Lung (tissue), 11 donors: ENCODE data around the gene CSHL1. TPM values are rescaled to one million over a fixed set of nuclear protein-coding genes. Genes with fewer than 3 reads are reported as not detected.
A peak's percentile ranks its signal among the peaks of the same experiment; 100 is the strongest.
"Not testable (repeated sequence)": the region's sequence is repeated elsewhere in the genome, so short reads cannot be mapped to it uniquely, and the experiment has no call there.

ENCODE experiments used
- ATAC-seq: fragments of 200-7000 bp; cut with Tn5 transposase; one replicate; pipeline ENCODE4 v1.9.1; 2020; ENCODE audit warnings: moderate number of reproducible peaks; ENCODE audit not compliant: insufficient read depth, low FRiP score
- DNase-seq, 3 donors: peaks; one replicate each; pipeline ENCODE4 v3.0.0-alpha.2; 2013 to 2017
- H3K27ac ChIP-seq, 2 donors: one replicate each; pipeline ENCODE4 v1.5.1; 2013; ENCODE audit warnings: mild to moderate bottlenecking in 2 of 2, moderate library complexity in 2 of 2, control low read depth in 1 of 2, inconsistent platforms in 1 of 2, low read depth in 1 of 2, low read length in 1 of 2
- H3K27me3 ChIP-seq, 3 donors: one replicate each; pipeline ENCODE4 v1.5.1; 2013; ENCODE audit warnings: low read length in 2 of 3; ENCODE audit not compliant: control insufficient read depth in 3 of 3, insufficient read depth in 3 of 3
- H3K36me3 ChIP-seq, 4 donors: one replicate each; pipeline ENCODE4 v1.5.1; 2013; ENCODE audit warnings: low read length in 4 of 4, mild to moderate bottlenecking in 1 of 4, moderate library complexity in 1 of 4; ENCODE audit not compliant: control insufficient read depth in 4 of 4, insufficient read depth in 4 of 4
- H3K4me1 ChIP-seq, 5 donors: one replicate each; pipeline ENCODE4 v1.5.1; 2013; ENCODE audit warnings: low read length in 5 of 5, mild to moderate bottlenecking in 2 of 5, moderate library complexity in 1 of 5; ENCODE audit not compliant: control insufficient read depth in 5 of 5, insufficient read depth in 5 of 5
- H3K4me3 ChIP-seq: one replicate; pipeline ENCODE4 v1.5.1; 2013; ENCODE audit warnings: mild to moderate bottlenecking, control low read depth, moderate library complexity
- H3K9ac ChIP-seq, 2 donors: one replicate each; pipeline ENCODE4 v1.5.1; 2013; ENCODE audit warnings: low read length in 2 of 2, control low read depth in 1 of 2; ENCODE audit not compliant: insufficient read depth in 1 of 2
- H3K9me3 ChIP-seq, 4 donors: one replicate each; pipeline ENCODE4 v1.5.1; 2013; ENCODE audit warnings: low read length in 3 of 4, mild to moderate bottlenecking in 1 of 4, moderate library complexity in 1 of 4; ENCODE audit not compliant: control insufficient read depth in 4 of 4, insufficient read depth in 3 of 4
- WGBS, 2 donors: extraction: QIAGEN DNeasy Blood & Tissue Kit; methylation state at CpG; one replicate each; pipeline ENCODE4 v1.1.7; 2013; 5-methylcytosine and 5-hydroxymethylcytosine counted together
- polyA plus RNA-seq, 2 donors: library from polyadenylated mRNA; stranded (reverse); fragments of 200-250 nt; gene quantifications; one replicate each; pipeline ENCODE4 v1.2.1, GENCODE V29; 2013
- small RNA-seq: library from RNA; depleted of rRNA; stranded (forward); fragments of <200 nt; gene quantifications from one replicate; pipeline ENCODE3, GENCODE V24; 2014; ENCODE audit warnings: low replicate concordance
- total RNA-seq, 2 donors: library from RNA; depleted of rRNA in 1 of 2; stranded (reverse); fragments of >200 nt in 1 of 2; gene quantifications; one replicate each; pipeline ENCODE4 v1.2.1, GENCODE V29; 2014 to 2021
- donor health status: Bipolar disorder and iron deficiency.
- donor health status: healthy.
- donor health status: DM: yes; HTN: yes; CAD: no.

CSHL1 gene
- total and polyA plus RNA-seq, 4 donors = not detected

DNA sequence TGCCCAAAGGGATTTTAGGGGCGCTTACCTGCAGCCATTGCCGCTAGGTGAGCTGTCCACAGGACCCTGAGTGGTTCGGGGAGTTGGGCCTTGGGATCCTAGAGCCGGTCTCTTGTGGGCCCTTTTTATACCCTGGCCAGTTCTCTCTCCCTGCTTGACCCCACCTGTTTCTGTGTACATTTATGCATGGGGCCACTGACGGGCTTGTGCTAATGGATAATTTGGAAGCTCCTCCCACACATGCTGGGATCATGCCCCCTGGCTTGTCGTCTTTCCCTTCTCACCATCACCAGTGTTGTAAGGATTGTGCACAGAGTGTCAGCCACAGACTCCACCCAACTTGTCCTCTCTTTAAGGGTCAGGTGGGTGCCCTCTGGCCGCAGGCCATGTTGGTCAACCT is 37.5 kb downstream of the CSHL1 start, which contains the start of gene CSH2:
TSS of gene CSH2 (minus strand) at position 101 of the 400 bp plus-strand sequence. CDS start at position 38, 63 bp downstream.
- H3K27me3 ChIP-seq, H3K9ac ChIP-seq, H3K27ac ChIP-seq, H3K4me3 ChIP-seq, ATAC-seq, H3K9me3 ChIP-seq, DNase-seq, H3K4me1 ChIP-seq, H3K36me3 ChIP-seq: not testable (repeated sequence)
- 85 to 94% methylated on average over 7 of the region's 7 CpGs for WGBS, 2 donors

- H3K27me3 ChIP-seq, H3K9ac ChIP-seq, H3K27ac ChIP-seq, H3K36me3 ChIP-seq, H3K9me3 ChIP-seq, ATAC-seq, H3K4me1 ChIP-seq, DNase-seq, H3K4me3 ChIP-seq: not testable (repeated sequence)
- WGBS, 2 donors = 95 to 96% methylated on average over 11 to 14 of the region's 15 CpGs
These were observed 39.3 kb downstream of the CSHL1 start for GRCh38 chr17:63871646-63872365.

DNA sequence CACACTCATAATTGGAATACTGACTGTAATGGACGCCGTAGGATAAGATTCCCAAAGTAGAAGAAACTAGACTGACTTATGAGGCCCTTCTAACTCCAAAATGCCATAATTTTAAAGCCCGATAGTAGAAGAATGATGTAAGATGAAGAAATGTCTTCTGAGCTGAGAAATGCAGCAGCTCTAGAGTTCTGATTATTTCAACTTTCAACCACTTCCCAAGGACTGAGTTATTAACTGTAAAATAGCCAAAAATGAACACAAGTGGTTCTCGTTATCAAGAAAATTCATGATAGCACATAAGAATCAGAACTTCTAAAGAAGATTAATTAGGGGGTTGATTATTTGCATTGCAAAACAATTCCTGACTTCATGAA is 40.8 kb downstream of the CSHL1 start:
- not testable (repeated sequence) for H3K27ac ChIP-seq, H3K4me3 ChIP-seq, H3K9ac ChIP-seq, H3K9me3 ChIP-seq, H3K27me3 ChIP-seq, H3K4me1 ChIP-seq, DNase-seq, H3K36me3 ChIP-seq, ATAC-seq
- WGBS, 2 donors = 84 to 89% methylated on average over 4 of the region's 4 CpGs

GRCh38 chr17:63869491-63870291 is 41.4 kb downstream of the CSHL1 start:
- not testable (repeated sequence) for H3K4me3 ChIP-seq, H3K9ac ChIP-seq, H3K27me3 ChIP-seq, H3K4me1 ChIP-seq, H3K36me3 ChIP-seq, ATAC-seq, H3K9me3 ChIP-seq, H3K27ac ChIP-seq
- DNase-seq = peak in 1 of 3 donors; percentile 22
- 51 to 69% methylated on average over 9 of the region's 9 CpGs for WGBS, 2 donors

DNA sequence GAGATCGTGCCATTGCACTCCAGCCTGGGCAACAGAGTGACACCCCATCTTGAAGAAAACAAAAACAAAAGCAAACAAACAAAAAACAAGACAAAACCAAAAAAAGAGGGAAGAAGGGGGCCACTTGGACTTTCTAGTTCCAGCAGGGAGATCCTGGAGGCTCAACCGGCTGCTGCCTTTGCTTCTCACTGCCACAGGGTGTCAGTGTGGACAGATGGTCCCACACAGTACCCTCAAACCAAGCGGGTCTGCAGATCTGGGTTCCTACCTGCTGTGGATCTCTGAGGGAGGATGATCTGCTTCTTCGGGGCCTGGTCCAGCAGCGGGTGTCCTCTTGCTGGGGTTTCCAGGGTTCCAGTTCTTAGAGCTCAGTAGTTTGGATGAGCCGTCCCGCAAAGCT is 44.4 kb downstream of the CSHL1 start:
- not testable (repeated sequence) for H3K27me3 ChIP-seq, H3K4me3 ChIP-seq, H3K4me1 ChIP-seq, ATAC-seq, H3K27ac ChIP-seq, H3K36me3 ChIP-seq, H3K9me3 ChIP-seq, DNase-seq, H3K9ac ChIP-seq
- 77 to 79% methylated on average over 7 of the region's 7 CpGs for WGBS, 2 donors

Small RNA genes lying within 50 kb of the gene (small RNA-seq; reads per million reads assigned to genes)
- not detected for gene AC040958.1
- gene AC127029.1 = not detected
- not detected for gene GH1

Other genes starting within 250 kb of the CSHL1 start
- gene LIMD2, start 211.1 kb downstream of the CSHL1 start, total RNA-seq = 10 to 100 TPM; 30.1 to 30.8 TPM
- 10 to 100 TPM; 26.4 to 69.5 TPM for gene LIMD2, start 211.1 kb downstream of the CSHL1 start, polyA plus RNA-seq
- 10 to 100 TPM; 33.7 to 48.8 TPM for gene STRADA, start 169.5 kb downstream of the CSHL1 start, total RNA-seq
- gene STRADA, start 169.5 kb downstream of the CSHL1 start, polyA plus RNA-seq = 10 to 100 TPM; 20.7 to 23.1 TPM
- gene CCDC47, start 137.7 kb downstream of the CSHL1 start, total RNA-seq = 10 to 100 TPM; 86.5 to 89.9 TPM
- 10 to 100 TPM; 29.5 to 78.9 TPM for gene CCDC47, start 137.7 kb downstream of the CSHL1 start, polyA plus RNA-seq
- gene DDX42, start 137.1 kb downstream of the CSHL1 start, total RNA-seq = 100 to 1,000 TPM in 1 of 2 donors, 10 to 100 TPM in 1; 91.8 to 153 TPM
- 10 to 100 TPM; 47.8 to 59.9 TPM for gene DDX42, start 137.1 kb downstream of the CSHL1 start, polyA plus RNA-seq
- 100 to 1,000 TPM in 1 of 2 donors, 10 to 100 TPM in 1; 46.1 to 124 TPM for gene PSMC5, start 83.8 kb downstream of the CSHL1 start, total RNA-seq
- 100 to 1,000 TPM; 154 to 177 TPM for gene PSMC5, start 83.8 kb downstream of the CSHL1 start, polyA plus RNA-seq
- 10 to 100 TPM; 29.2 to 39.8 TPM for gene FTSJ3, start 83.6 kb downstream of the CSHL1 start, total RNA-seq
- gene FTSJ3, start 83.6 kb downstream of the CSHL1 start, polyA plus RNA-seq = 10 to 100 TPM; 15.4 to 30.0 TPM
- gene SMARCD2, start 68.6 kb downstream of the CSHL1 start, total RNA-seq = 100 to 1,000 TPM in 1 of 2 donors, 10 to 100 TPM in 1; 82.4 to 109 TPM
- gene SMARCD2, start 68.6 kb downstream of the CSHL1 start, polyA plus RNA-seq = 10 to 100 TPM; 64.9 to 67.7 TPM
- not detected for gene CSH2, start 37.6 kb downstream of the CSHL1 start, total RNA-seq
- not detected for gene CSH2, start 37.6 kb downstream of the CSHL1 start, polyA plus RNA-seq
- not detected for gene GH2, start 29.3 kb downstream of the CSHL1 start, total RNA-seq
- gene GH2, start 29.3 kb downstream of the CSHL1 start, polyA plus RNA-seq = not detected
- gene CSH1, start 14.7 kb downstream of the CSHL1 start, total RNA-seq = not detected
- gene CSH1, start 14.7 kb downstream of the CSHL1 start, polyA plus RNA-seq = not detected
- not detected for gene GH1, start 7.6 kb upstream of the CSHL1 start, total RNA-seq
- not detected for gene GH1, start 7.6 kb upstream of the CSHL1 start, polyA plus RNA-seq
- gene CD79B, start 21.1 kb upstream of the CSHL1 start, total RNA-seq = 1 to 10 TPM; 4.4 to 5.6 TPM
- 1 to 10 TPM; 1.8 to 8.7 TPM for gene CD79B, start 21.1 kb upstream of the CSHL1 start, polyA plus RNA-seq
- under 1 TPM; 0.31 to 0.49 TPM for gene SCN4A, start 61.7 kb upstream of the CSHL1 start, total RNA-seq
- gene SCN4A, start 61.7 kb upstream of the CSHL1 start, polyA plus RNA-seq = under 1 TPM; 0.11 to 0.12 TPM
- gene PRR29, start 87.1 kb upstream of the CSHL1 start, total RNA-seq = 10 to 100 TPM in 1 of 2 donors, 1 to 10 TPM in 1; 8.8 to 36.8 TPM
- gene PRR29, start 87.1 kb upstream of the CSHL1 start, polyA plus RNA-seq = 1 to 10 TPM; 8.0 to 9.3 TPM
- gene ICAM2, start 109.4 kb upstream of the CSHL1 start, total RNA-seq = 10 to 100 TPM; 58.7 to 60.3 TPM
- 10 to 100 TPM; 64.1 to 77.7 TPM for gene ICAM2, start 109.4 kb upstream of the CSHL1 start, polyA plus RNA-seq
- 10 to 100 TPM; 23.9 to 34.2 TPM for gene ERN1, start 218.9 kb upstream of the CSHL1 start, total RNA-seq
- gene ERN1, start 218.9 kb upstream of the CSHL1 start, polyA plus RNA-seq = 10 to 100 TPM in 1 of 2 donors, 1 to 10 TPM in 1; 8.3 to 14.8 TPM